ENCODE measurements around the gene HSD3B7.

DNA sequence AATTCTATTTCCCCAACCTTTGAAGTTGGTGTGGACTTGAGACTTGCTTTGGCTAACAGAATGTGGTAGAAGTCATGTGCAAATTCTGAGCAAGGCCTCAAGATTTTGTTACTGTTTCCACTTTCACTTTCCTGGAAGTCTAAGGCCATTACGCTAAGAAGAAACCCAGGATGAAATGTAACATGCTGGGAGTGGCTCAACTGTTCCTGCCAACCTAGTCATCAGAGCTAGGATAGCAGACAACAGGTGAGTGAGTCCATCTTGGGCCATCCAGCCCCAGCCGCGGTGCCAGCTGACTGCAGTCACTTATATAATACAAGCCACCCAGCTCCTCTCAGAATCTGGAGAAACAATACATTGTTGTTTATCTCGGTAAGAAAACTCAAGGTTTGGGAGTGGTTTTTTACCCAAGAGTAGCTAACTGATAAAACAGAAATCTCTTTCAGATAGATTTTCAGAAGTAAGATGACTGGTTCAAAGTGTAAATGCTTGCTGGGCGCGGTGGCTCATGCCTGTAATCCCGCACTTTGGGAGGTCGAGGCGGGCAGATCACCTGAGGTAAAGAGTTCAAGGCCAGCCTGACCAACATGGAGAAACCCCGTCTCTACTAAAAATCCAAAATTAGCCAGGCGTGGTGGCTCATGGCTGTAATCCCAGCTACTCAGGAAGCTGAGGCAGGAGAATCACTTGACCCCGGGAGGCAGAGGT is 37.7 kb downstream of the HSD3B7 start:
- TF ChIP-seq YY1 (IDR thresholded peaks at IDR 0.05; ENCODE audit: insufficient read depth, insufficient read length): no peak
- TF ChIP-seq SUZ12 (IDR thresholded peaks at IDR 0.05; ENCODE audit: extremely low read depth, insufficient read depth, insufficient read length): no peak
- no peak for TF ChIP-seq ZNF274 (IDR thresholded peaks at IDR 0.05; ENCODE audit: low read depth, low read length)

Measured in NT2/D1 (cell line).